PC-3 (cell line): ENCODE measurements around the gene SPAAR. TPM values are rescaled to one million over a fixed set of nuclear protein-coding genes. Genes with fewer than 3 reads are reported as not detected.
"Not testable (repeated sequence)": the region's sequence is repeated elsewhere in the genome, so short reads cannot be mapped to it uniquely, and the experiment has no call there.

ENCODE experiments used
- ATAC-seq: fragments of 200-7000 bp; cut with Tn5 transposase; 2 replicates; pipeline ENCODE4 v1.9.1; 2020; ENCODE audit warnings: mild to moderate bottlenecking, moderate library complexity
- BruUV-seq: library from RNA; stranded (reverse); fragments of 400-500 nt; replicated peaks from 2 replicates; lab custom pipeline; 2021; lab: Mats Ljungman, UMichigan
- CTCF ChIA-PET: fragments of 300-600 bp; sonication (Branson Sonifier 250); formaldehyde crosslinking; loops from one replicate; lab custom pipeline; 2022; ENCODE audit warnings: antibody characterized with exemption; lab: Charles Lee
- POLR2A ChIA-PET: fragments of 300-600 bp; sonication (Branson Sonifier 250); formaldehyde crosslinking; loops from one replicate; lab custom pipeline; 2022; ENCODE audit warnings: antibody characterized with exemption; ENCODE audit not compliant: unreplicated experiment; lab: Charles Lee
- DNase-seq: peaks from one replicate; pipeline ENCODE4 v3.0.0-alpha.2; 2015
- H2AFZ ChIP-seq: fragments of 300-600 bp; sonication (generic); 2 replicates; pipeline ENCODE4 v1.6.0; 2016; ENCODE audit warnings: antibody characterized with exemption, low read length
- H3F3A ChIP-seq: fragments of 300-600 bp; sonication (generic); one replicate; pipeline ENCODE4 v1.6.0; 2017; ENCODE audit warnings: antibody characterized with exemption, low read length, control low read depth, mild to moderate bottlenecking; ENCODE audit not compliant: unreplicated experiment
- H3K27ac ChIP-seq: fragments of 300-600 bp; sonication (generic); 2 replicates; pipeline ENCODE4 v1.5.1; 2016; ENCODE audit warnings: mild to moderate bottlenecking, low read length
- H3K27me3 ChIP-seq: fragments of 300-600 bp; sonication (generic); 2 replicates; pipeline ENCODE4 v1.6.1; 2016; ENCODE audit warnings: low read length, mixed read lengths
- H3K36me3 ChIP-seq: fragments of 300-600 bp; sonication (generic); 2 replicates; pipeline ENCODE4 v1.6.1; 2016; ENCODE audit warnings: low read depth, mixed run types, low read length, mixed read lengths
- H3K4me1 ChIP-seq: fragments of 300-600 bp; sonication (generic); 2 replicates; pipeline ENCODE4 v1.5.1; 2016; ENCODE audit warnings: low read length; ENCODE audit not compliant: insufficient read depth
- H3K4me2 ChIP-seq: fragments of 300-600 bp; sonication (generic); 2 replicates; pipeline ENCODE4 v1.6.0; 2016; ENCODE audit warnings: low read length
- H3K4me3 ChIP-seq: fragments of 300-600 bp; sonication (generic); 2 replicates; pipeline ENCODE4 v1.5.1; 2016; ENCODE audit warnings: mild to moderate bottlenecking, low read length, mixed read lengths
- H3K79me2 ChIP-seq: fragments of 300-600 bp; sonication (generic); 2 replicates; pipeline ENCODE4 v1.6.1; 2017; ENCODE audit warnings: low read length, mixed read lengths
- H3K9ac ChIP-seq: fragments of 300-600 bp; sonication (generic); 2 replicates; pipeline ENCODE4 v1.6.0; 2016; ENCODE audit warnings: mild to moderate bottlenecking, low read length
- H3K9me2 ChIP-seq: fragments of 300-600 bp; sonication (generic); replicated peaks from 2 replicates; pipeline ENCODE4 v1.6.1; 2016; ENCODE audit warnings: mixed run types, low read length, mixed read lengths
- H3K9me3 ChIP-seq: fragments of 300-600 bp; sonication (generic); 2 replicates; pipeline ENCODE4 v1.6.1; 2016; ENCODE audit warnings: low read length, mixed read lengths
- H4K20me1 ChIP-seq: fragments of 300-600 bp; sonication (generic); 2 replicates; pipeline ENCODE4 v1.6.1; 2016; ENCODE audit warnings: low read length, mixed read lengths
- CTCF ChIP-seq: fragments of 300-600 bp; sonication (generic); conservative IDR thresholded peaks from 2 replicates; pipeline ENCODE4 v1.5.1; 2017; ENCODE audit warnings: antibody characterized with exemption, low read depth, mild to moderate bottlenecking, low read length
- EZH2 ChIP-seq: fragments of 300-600 bp; sonication (generic); IDR thresholded peaks from one replicate; pipeline ENCODE4 v1.6.1; 2017; ENCODE audit warnings: antibody characterized with exemption, mild to moderate bottlenecking, low read length; ENCODE audit not compliant: unreplicated experiment
- EZH2phosphoT487 ChIP-seq: fragments of 300-600 bp; sonication (generic); IDR thresholded peaks from 2 replicates; pipeline ENCODE4 v1.6.1; 2018; ENCODE audit warnings: mild to moderate bottlenecking, antibody characterized with exemption, low read length, borderline replicate concordance
- intact Hi-C: fragments of 100-400 bp; cut with micrococcal nuclease; formaldehyde crosslinking; loops from 2 replicates; pipeline ENCODE4 v1.9.0; 2023
- total RNA-seq: library from RNA; depleted of rRNA; stranded (reverse); fragments of >200 nt; gene quantifications from 2 replicates; pipeline ENCODE4 v1.2.3, GENCODE V29; 2014

Gene SPAAR
- total RNA-seq, 1 experiment from 2014 or later: not detected

DNA sequence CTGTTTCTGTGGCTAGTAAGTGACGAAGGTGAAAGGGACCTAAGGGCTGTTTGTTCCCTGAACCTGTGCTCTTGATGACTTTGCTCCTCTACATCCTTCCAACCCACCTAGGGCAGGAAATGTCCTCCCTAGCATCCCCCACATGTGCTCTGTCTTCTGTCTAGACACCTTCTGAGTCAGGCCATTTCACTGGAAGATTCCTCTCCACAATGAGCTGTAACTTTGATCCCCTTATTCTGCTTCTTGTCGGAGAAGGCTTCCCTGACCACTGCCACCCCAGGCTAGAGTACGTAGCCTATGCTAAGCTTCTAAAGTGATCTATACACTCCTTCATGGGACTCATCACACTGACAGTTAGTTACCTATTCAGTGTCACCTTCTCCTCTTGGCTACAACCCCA is 21.7 kb downstream of the SPAAR start:
- H2AFZ ChIP-seq: no peak overlapping the region
- H3K4me2 ChIP-seq: no peak overlapping the region
- CTCF ChIA-PET: no interaction called here
- no peaks in the 10 kb centered on the region for H3K9me2 ChIP-seq
- no TSS peak for BruUV-seq
- no peaks in the 10 kb centered on the region for H3K36me3 ChIP-seq
- DNase-seq: no peak
- POLR2A ChIA-PET: no interaction called here
- intact Hi-C loops: no loop called here
- no peaks in the 10 kb centered on the region for H3K9me3 ChIP-seq
- no peaks in the 10 kb centered on the region for H3K79me2 ChIP-seq
- ATAC-seq: no peak
- H3K9ac ChIP-seq: no peak overlapping the region
- no peak for TF ChIP-seq EZH2phosphoT487
- no peak for TF ChIP-seq EZH2
- TF ChIP-seq CTCF: no peak
- H3K27ac ChIP-seq: no peak overlapping the region
- H3F3A ChIP-seq: no peaks in the 10 kb centered on the region
- peaks cover 1% of the 10 kb centered on the region; the same call in 1 of the 2 replicates for H3K4me1 ChIP-seq
- no peak overlapping the region for H3K4me3 ChIP-seq
- H3K27me3 ChIP-seq: no peaks in the 10 kb centered on the region
- H4K20me1 ChIP-seq: no peaks in the 10 kb centered on the region

DNA sequence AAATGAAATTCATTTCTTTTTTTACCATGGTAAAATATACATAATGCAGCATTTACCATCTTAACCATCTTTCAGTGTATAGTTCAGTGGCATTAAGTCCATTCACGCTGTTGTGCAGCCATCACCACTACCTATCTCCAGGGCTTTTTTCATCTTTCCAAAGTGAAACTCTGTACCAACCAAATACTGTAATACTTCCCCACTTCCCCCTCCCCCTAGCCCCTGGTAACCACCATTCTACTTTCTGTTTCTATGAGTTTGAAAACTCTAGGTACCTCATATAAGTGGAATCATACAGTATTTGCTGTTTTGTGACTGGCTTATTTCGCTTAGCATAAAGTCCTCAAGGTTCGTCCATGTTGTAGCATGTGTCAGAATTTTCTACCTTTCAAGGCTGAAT is 23.4 kb downstream of the SPAAR start:
- TF ChIP-seq EZH2phosphoT487: no peak
- no peak for TF ChIP-seq EZH2
- no peak for TF ChIP-seq CTCF
- ATAC-seq (no peak), DNase-seq (no peak)
- Histone ChIP-seq H3K27ac (no peak overlapping the region), H3K9ac (no peak overlapping the region), H3K4me2 (no peak overlapping the region), H3K9me3 (no peaks in the 10 kb centered on the region), H3K27me3 (no peaks in the 10 kb centered on the region), H2AFZ (no peak overlapping the region), H4K20me1 (no peaks in the 10 kb centered on the region), H3F3A (no peaks in the 10 kb centered on the region), H3K36me3 (no peaks in the 10 kb centered on the region), H3K79me2 (no peaks in the 10 kb centered on the region), H3K9me2 (no peaks in the 10 kb centered on the region), H3K4me1 (no peaks in the 10 kb centered on the region), H3K4me3 (no peak overlapping the region)
- ChIA-PET POLR2A (no interaction called here), CTCF (no interaction called here)
- BruUV-seq: no TSS peak
- intact Hi-C loops: no loop called here

DNA sequence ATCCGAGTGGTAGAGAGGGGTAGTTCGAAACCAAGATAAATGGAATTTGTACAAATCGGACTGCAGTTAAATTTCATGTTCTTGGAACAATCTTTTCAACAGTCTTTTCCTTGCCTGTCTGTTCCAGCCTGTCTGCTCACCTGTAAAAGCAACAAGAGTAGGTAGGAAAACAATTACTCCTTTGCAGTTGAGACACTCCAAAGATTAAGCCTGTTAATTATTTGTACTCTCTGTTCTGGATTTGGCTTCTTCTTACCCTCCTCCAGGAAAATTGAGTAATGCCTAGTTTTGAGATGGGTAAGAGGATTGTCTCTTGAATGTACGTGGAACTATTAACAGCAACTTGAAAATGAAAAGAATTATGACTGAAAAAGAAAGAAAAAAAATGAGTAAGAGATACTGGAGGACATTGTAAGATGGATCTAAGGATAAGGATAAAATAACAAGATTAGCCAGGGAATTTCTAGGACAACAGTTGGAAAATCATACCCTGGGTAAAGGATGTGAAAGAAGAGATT is 24.3 kb downstream of the SPAAR start:
- Histone ChIP-seq H3K27me3 (no peaks in the 10 kb centered on the region), H3K4me3 (no peak overlapping the region), H3K4me2 (no peak overlapping the region), H3K36me3 (no peaks in the 10 kb centered on the region), H3K79me2 (no peaks in the 10 kb centered on the region), H3K9me3 (no peaks in the 10 kb centered on the region), H4K20me1 (no peaks in the 10 kb centered on the region), H2AFZ (no peak overlapping the region), H3K9me2 (no peaks in the 10 kb centered on the region), H3K27ac (no peak overlapping the region), H3K4me1 (no peaks in the 10 kb centered on the region), H3K9ac (no peak overlapping the region), H3F3A (no peaks in the 10 kb centered on the region)
- TF ChIP-seq CTCF: no peak
- TF ChIP-seq EZH2phosphoT487: no peak
- no peak for TF ChIP-seq EZH2
- no peak for ATAC-seq
- ChIA-PET POLR2A (no interaction called here), CTCF (no interaction called here)
- intact Hi-C loops: no loop called here
- no TSS peak for BruUV-seq
- no peak for DNase-seq

DNA sequence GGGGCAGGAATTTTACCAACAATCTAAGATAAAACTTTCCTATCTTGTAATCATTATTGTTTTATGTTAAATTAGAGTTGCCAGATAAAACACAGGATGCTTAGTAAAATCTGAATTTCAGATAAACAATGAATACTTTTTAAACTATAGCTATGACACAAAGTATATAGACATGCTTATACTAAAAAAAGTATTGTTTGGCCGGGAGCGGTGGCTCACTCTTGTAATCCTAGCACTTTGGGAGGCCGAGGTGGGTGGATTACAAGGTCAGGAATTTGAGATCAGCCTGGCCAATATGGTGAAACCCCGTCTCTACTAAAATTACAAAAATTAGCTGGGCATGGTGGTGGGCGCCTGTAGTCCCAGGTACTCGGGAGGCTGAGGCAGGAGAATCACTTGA is 24.8 kb downstream of the SPAAR start:
- H3K79me2 ChIP-seq, POLR2A ChIA-PET, H3K4me3 ChIP-seq, H3K36me3 ChIP-seq, CTCF ChIA-PET, H3K4me1 ChIP-seq, BruUV-seq, H2AFZ ChIP-seq, H3K9me3 ChIP-seq, H3K27me3 ChIP-seq, H3K9me2 ChIP-seq, H4K20me1 ChIP-seq, H3F3A ChIP-seq, ATAC-seq, H3K9ac ChIP-seq, intact Hi-C loops, DNase-seq, H3K4me2 ChIP-seq, H3K27ac ChIP-seq: not testable (repeated sequence)
